ENCODE results near the gene ASS1.

Gene ASS1

GRCh38 chr9:130418776-130419175, 26.0 kb upstream of the ASS1 start:
- in situ Hi-C loops (cut with MboI; ENCODE audit: low sequenced_read_pairs), result no loop called here

GRCh38 chr9:130419521-130420035, 25.2 kb upstream of the ASS1 start:
- in situ Hi-C loops (cut with MboI; ENCODE audit: low sequenced_read_pairs), result no loop called here

GRCh38 chr9:130421154-130421801, 23.5 kb upstream of the ASS1 start:
- in situ Hi-C loops (cut with MboI; ENCODE audit: low sequenced_read_pairs), result no loop called here

- in situ Hi-C loops (cut with MboI; ENCODE audit: low sequenced_read_pairs), result no loop called here
Measured at GRCh38 chr9:130421802-130422276, 22.9 kb upstream of the ASS1 start.

GRCh38 chr9:130422546-130422945, 22.2 kb upstream of the ASS1 start:
- in situ Hi-C loops (cut with MboI; ENCODE audit: low sequenced_read_pairs), result no loop called here

- in situ Hi-C loops (cut with MboI; ENCODE audit: low sequenced_read_pairs), result no loop called here
Measured at GRCh38 chr9:130423272-130423671, 21.5 kb upstream of the ASS1 start.

- in situ Hi-C loops (cut with MboI; ENCODE audit: low sequenced_read_pairs), result no loop called here
Measured at GRCh38 chr9:130424595-130425454, 19.9 kb upstream of the ASS1 start.

- in situ Hi-C loops (cut with MboI; ENCODE audit: low sequenced_read_pairs), result no loop called here
Measured at GRCh38 chr9:130425741-130426466, 18.9 kb upstream of the ASS1 start.

- in situ Hi-C loops (cut with MboI; ENCODE audit: low sequenced_read_pairs), result no loop called here
Measured at GRCh38 chr9:130426467-130426773, 18.3 kb upstream of the ASS1 start.

- in situ Hi-C loops (cut with MboI; ENCODE audit: low sequenced_read_pairs), result no loop called here
Measured at GRCh38 chr9:130426883-130427282, 17.9 kb upstream of the ASS1 start.

GRCh38 chr9:130427326-130427725, 17.4 kb upstream of the ASS1 start:
- in situ Hi-C loops (cut with MboI; ENCODE audit: low sequenced_read_pairs), result no loop called here

- in situ Hi-C loops (cut with MboI; ENCODE audit: low sequenced_read_pairs), result no loop called here
Measured at GRCh38 chr9:130428086-130428665, 16.6 kb upstream of the ASS1 start.

GRCh38 chr9:130429381-130429780, 15.4 kb upstream of the ASS1 start:
- in situ Hi-C loops (cut with MboI; ENCODE audit: low sequenced_read_pairs), result no loop called here

- in situ Hi-C loops (cut with MboI; ENCODE audit: low sequenced_read_pairs), result no loop called here
Measured at GRCh38 chr9:130429831-130430230, 14.9 kb upstream of the ASS1 start.

- in situ Hi-C loops (cut with MboI; ENCODE audit: low sequenced_read_pairs), result no loop called here
Measured at GRCh38 chr9:130430232-130430631, 14.5 kb upstream of the ASS1 start.

GRCh38 chr9:130430734-130431535, 13.8 kb upstream of the ASS1 start:
- in situ Hi-C loops (cut with MboI; ENCODE audit: low sequenced_read_pairs), result no loop called here

- in situ Hi-C loops (cut with MboI; ENCODE audit: low sequenced_read_pairs), result no loop called here
Measured at GRCh38 chr9:130431536-130432303, 13.0 kb upstream of the ASS1 start.

- in situ Hi-C loops (cut with MboI; ENCODE audit: low sequenced_read_pairs), result no loop called here
Measured at GRCh38 chr9:130432362-130432761, 12.4 kb upstream of the ASS1 start.

- in situ Hi-C loops (cut with MboI; ENCODE audit: low sequenced_read_pairs), result no loop called here
Measured at GRCh38 chr9:130432796-130433167, 12.0 kb upstream of the ASS1 start.

All from HL-60/S4 treated with phorbol 12-myristate 13-acetate at 8.2 ng/mL for 4 days and 3 days (cell line).